M059J (cell line): ENCODE data around the gene IFT81. TPM values are rescaled to one million over a fixed set of nuclear protein-coding genes. Genes with fewer than 3 reads are reported as not detected.
"Not testable (repeated sequence)": the region's sequence is repeated elsewhere in the genome, so short reads cannot be mapped to it uniquely, and the experiment has no call there.

Experiments used
- DNase-seq: peaks from one replicate; pipeline ENCODE4 v3.0.0-alpha.2; 2012; ENCODE audit warnings: low read depth
- total RNA-seq: library from RNA; depleted of rRNA; stranded (reverse); fragments of >200 nt; shearing (Covaris generic); gene quantifications from 2 replicates; pipeline ENCODE4 v1.2.3, GENCODE V29; 2014

IFT81 gene
- total RNA-seq, 1 experiment from 2014 or later: 15.9 TPM

DNA sequence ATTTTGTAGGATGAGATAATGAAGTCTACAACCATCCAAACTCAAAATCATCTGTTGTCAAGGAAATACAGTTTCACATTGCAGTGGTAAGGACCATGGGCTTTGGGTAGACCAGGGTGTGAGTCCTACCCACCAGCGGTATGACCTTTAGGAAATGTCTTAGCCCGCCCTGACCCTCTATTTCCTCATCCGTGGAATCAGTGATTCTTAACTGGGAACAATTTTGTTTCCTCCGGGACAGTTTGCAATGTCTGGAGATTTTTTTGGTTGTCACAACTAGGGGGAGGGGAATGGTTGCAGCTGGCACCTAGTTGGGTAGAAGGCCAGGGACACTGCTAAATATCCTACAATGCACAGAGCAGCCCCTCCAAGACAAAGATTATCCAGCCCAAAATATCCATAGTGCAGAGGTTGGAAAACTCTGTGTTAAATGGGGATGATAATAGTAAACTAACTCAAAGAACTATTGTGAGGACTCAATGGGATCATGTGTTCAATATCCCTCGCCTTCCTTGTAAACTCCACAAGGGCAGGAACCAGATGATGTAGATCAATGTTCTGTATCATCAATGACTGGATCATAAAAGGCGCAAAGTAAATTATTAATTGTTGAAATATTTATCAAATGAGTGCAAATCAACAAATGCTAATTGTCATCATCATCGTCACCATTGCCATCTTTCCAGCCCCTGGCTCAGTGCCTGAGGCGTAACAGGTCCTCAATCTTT is 15.7 kb upstream of the IFT81 start:
- DNase-seq: no peak

DNA sequence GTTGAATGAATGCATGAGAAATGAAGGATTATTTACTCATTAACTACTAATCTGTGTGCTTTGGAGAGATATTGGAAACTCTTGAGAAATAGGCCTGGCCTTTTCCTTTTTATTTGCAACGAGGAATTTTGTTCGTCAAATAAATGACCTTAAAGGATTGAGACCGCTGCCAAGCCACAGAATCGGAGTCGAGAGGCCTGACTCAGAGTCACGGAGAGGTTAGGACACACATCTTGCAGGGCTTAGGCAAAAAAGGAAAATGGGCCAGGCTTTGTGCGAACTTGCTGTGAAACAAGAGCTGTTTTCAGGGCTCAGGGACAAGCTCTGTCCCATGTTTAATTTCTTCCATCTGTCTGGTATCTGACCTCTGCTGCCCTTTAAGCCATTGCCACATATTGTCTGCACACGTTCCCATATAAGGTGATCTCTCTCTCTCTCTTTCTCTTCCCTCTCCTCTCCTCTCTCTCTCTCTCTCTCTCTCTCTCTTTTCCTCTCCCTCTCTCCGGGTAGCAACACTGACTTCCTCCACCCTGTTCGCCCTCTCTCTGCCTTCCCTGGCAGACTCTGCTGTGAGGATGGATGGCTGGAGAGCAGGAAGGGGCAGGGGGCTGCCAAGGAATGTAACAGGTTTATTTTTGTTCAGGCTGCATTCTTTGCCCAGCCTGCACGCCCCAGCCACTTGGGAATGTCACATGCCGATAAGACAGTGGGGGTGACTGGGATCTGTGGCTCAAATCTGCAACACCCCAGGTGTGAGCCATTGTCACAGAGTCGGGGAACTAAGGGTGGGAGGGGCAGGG is 14.9 kb upstream of the IFT81 start:
- peak; percentile 97 for DNase-seq

DNA sequence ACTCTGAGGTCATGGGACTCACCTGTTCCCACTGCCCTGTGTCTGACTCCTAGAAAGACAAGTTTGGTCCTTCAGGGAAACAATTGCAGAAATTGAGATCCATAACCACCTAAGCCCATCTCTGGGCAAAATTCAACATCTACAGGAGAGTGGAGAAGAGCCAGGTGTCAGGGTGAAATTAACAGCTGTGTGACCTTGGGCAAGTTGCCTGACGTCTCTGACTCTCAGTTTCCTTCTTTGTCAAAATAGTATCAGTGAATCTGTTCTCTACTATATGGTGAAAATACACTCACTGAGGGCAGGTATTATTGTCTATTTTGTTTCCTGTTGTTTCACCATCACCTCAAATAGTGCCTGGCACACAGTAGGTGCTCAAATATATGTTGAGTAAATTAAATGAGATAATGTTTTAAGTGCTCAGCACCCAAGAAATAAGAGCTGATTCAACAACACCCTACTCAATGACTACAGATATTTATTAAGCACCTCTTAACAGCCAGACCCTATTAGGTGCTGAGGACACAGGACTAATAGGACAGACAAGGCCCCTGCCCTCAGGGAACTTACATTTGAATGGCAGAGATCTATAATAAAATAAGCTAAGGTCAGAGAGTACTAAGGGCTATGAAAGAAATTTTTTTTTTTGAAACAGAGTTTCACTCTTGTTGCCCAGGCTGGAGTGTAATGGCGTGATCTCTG is 14.2 kb upstream of the IFT81 start:
- DNase-seq: no peak

DNA sequence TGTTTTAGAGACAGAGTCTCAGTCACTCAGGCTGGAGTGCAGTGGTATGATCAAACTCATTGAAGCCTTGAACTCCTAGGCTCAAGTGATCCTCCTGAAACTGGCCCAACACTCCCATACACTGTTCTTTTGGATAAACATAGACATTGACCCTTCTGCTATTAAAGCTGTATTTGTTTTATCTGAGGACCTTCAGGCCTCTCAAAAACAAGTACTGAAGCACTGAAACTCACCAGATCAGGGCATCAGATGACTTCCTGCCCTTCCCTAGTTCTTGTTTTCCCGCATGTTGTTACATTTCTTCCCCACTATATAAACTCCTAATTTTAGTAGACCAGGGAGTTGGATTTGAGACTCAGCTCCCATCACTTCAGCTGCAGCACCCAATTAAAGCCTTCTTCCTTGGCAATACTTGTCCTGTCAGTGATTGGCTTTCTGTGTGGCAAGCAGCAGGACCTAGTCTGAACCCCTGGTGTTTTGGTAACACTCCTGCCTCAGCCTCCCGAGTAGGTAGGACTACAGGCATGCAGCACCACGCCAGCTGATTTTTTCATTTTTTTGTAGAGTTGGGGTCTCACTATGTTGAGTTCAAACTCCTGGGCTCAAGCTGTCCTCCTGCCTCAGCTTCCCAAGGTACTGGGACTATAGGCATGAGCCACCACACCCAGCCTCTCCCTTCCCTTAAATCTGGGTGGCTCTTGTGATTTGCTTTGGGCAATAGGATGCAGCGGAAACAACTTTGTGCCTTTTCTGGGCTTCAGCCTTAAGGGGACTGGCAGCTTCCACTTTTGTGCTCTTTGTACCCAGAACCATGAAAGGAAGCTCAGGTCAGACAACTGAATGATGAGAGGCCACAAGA is 12.5 kb upstream of the IFT81 start:
- DNase-seq: no peak

DNA sequence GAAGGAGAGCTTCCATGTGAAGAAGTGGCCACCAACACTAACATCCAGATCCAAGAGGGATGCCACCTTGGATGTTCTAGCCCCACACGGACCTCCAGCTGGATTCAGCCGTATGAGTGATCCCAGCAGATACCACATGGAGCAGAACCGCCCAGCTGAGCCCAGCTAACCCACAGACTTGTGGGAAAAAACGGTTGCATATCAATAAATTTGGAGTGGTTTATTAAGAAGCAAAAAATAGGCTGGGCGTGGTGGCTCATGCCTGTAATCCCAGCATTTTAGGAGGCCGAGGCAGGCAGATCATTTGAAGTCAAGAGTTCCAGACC is 11.9 kb upstream of the IFT81 start:
- DNase-seq: no peak

DNA sequence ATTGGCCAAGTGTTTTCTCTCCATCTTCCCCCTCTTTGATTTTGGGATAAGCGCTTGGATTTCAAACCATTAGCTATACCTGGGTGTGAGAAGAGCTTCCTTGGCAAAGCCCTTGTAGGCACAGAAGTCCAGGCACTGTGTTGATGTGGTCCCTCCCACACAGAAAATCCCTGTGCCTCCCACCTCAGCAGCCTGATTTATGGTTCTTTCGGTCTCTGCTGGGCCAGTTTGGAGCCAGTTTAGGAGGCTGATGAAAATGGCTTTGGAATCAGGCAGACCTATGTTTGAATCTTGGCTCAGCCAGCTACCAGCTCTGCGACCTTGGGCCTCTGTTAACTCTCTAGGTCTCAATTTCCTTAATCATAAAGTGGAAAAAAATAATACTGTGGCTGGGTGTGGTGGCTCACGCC is 9.6 kb upstream of the IFT81 start:
- DNase-seq: no peak

DNA sequence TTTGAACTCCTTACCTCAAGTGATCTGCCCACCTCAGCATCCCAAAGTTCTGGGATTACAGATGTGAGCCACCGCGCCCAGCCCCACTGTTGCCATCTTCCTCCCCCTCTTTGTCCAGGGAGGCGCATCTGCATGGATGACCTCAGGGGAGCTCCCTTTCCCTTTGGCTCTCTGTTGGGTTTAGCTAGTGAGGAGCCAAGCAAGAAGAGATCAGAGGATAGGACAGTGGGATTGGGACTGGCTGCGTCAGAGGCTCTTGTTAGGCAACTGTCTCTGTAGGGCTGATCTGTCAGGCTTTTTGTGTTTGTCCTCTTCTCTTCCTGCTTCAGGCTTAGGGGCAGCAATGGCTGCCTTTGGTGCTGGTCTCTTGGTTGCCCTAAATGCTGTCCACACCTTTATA is 8.5 kb upstream of the IFT81 start:
- no peak for DNase-seq

DNA sequence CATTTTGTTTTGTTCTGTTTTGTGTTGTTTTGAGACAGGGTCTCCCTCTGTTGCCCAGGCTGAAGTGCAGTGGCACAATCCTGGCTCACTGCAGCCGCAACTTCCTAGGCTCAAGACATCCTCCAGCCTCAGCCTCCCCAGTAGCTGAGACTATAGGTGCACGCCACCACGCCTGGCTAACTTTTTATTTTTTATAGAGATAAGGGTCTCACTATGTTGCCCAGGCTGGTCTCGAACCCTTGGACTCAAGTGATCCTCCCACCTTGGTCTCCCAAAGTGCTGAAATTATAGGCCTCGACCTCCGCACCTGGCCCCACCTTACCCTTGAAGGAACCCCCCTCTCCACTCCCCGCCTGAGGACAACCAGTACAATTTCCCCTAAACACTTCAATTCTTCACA is 7.5 kb upstream of the IFT81 start:
- no peak for DNase-seq

DNA sequence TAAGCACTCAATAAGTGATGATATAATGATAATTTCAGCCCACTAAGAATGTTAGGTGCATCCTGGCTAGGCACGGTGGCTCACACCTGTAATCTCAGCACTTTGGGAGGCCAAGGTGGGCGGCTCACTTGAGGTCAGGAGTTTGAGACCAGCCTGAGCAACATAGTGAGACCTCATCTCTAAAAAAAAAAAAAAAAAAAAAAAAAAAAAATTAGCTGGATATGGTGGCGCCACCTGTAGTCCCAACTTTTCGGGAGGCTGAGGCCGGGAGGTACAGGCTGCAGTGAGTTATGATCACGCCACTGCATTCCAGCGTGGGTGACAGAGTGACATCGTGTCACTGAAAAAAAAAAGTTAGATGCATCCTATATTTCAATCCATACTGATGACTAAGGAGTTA is 6.9 kb upstream of the IFT81 start:
- DNase-seq: not testable (repeated sequence)

DNA sequence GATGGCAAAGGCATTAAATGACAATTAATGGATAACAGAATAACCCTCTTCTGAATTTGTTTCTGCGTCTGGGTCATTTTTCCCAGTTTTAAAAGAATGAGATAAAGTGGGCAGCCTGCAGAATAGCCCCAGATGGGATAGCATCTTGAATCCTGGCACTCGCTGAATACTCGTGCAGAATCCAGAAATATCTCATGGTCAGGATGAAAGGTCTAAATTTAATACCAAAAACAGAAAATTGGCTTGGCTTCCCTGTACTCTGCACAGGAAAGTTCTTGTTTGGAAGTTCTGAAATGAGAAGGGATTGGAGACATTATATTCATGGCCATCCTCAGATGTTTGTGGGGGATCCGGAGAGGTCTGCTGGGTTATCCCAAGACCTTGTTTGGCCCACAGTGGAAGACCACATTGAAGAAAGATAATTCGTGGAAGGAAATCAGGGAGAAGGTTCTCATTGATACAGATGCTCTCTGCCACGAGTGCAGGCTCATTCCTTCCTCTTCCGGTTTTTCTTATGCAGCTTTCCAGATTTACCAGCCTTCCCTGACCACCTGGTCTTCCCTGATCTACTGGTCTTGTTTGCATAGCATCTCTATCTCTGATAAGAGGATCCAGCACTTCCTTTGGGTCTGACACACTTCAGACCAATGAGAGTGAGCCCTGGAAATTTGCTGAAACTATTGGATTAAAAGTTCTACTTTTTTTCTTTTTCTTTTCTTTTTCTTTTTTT is 6.0 kb upstream of the IFT81 start:
- no peak for DNase-seq

DNA sequence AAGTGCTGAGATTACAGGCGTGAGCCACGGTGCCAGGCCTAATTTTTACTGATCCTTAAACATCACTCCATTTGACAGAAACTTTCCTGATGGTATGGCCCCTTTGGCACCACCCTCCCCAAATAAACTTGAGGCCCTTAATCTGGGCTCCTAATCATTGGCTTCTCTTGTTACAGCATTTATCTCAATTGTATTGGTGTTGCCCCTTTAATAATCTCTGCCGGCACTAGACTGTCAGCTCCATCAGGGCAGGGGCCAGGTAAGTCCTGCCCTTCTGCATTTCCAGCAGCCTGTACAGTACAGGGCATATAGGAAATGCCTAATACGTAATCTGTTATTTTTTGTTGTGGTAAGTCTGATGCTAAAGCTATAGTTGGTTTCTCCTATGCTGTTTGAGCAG is 1.2 kb upstream of the IFT81 start:
- no peak for DNase-seq

DNA sequence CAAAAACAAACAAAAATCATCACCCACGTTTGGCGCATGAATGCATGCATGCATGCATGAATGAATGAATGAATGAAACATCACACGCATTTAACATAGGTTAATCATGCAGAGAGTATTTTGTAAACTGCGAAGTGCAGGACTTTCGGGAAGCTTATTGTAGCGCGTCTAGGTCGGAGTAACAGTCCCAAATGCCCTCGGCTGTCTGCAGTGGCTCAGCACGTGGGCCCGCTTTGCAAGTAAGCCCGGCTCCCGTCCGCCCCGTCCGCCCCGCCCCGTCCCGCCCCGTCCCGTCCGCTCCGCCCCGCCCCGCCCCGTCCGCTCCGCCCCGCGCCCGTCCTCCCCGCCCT is 263 bp upstream of the IFT81 start:
- DNase-seq: no peak

DNA sequence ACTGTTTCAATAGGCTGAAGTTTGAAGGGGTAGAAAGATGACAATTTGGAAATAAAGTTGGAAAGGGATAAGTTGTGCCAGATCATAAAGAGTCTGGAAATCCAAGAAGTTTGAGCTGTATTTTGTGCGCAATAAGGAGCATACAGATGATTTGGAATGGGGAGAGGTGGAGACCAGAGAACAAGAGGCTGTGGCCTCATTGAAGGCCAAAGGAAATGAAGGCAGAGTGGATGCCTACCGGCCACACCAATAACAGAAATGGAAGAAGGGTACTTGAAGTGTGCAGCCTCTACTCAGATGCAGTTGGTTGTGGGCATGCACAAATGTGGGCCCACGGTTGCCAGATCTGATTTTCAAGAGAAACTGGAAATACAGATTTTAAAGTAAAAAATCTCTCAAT is 2.4 kb downstream of the IFT81 start:
- no peak for DNase-seq

DNA sequence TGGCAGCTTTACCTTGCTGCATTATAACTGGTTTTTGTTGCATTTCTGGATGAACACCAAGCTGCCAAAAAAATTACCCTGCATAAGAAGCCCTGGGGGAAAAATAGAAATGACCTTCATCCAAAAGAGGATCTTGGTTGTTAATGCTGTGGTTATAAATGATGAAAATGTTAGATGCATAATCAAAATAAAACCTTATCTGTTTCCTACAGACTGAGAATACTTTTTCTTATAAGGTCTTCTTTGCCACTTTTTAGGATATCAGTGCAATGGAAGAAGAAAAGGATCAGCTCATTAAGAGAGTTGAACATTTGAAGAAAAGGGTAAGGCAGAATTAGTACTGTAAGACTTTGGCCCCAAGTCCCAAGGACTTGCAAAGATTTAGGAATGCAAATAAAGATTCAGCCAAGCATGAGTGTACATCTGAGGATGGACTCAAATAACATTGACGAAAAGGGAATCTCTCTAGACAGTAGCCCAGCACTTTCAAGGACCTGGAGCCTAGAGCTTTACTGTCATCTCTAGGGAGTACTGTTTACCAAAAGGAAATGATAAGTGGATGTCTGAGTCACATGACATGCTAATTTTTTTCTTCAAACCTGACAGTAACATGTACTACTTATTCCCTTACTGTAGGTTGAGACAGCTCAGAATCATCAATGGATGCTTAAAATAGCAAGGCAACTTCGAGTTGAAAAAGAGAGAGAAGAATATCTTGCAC is 10.7 kb downstream of the IFT81 start:
- DNase-seq: no peak

DNA sequence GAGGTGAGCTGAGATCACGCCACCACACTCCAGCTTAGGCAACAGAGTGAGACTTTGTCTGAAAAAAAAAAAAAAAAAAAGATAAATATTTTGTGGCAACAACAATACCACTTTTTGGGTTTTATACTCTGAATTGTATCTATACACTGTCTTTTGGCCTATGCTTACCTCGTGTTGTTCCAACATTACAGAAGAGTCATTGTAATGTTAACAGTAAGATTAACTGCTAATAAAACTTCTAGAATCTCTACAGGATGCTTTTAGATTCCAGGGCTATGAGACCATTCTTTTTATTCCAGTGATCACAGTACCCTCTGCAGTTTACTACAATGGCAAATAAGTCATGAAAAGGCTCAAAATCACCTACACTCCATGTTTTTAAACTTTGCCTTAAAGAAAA is 11.6 kb downstream of the IFT81 start:
- no peak for DNase-seq

DNA sequence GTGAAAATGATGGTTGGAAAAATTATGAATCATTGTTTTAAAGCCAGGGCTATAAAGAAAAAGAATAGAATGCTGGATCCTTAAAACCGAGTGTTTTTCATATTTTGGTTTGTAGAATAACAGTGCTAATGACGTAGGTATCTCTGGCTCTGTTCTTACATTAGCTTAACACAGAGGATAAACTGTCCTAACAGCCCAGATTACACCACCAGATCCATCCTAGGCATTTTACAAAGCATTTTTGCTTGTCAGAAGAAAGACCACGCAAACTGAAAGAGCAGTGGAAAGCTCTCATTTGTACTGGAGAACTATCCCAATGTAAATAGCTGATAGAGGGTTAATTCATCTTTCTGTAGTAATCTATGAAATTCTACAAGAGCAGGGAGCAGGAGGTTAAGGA is 13.6 kb downstream of the IFT81 start:
- DNase-seq: no peak

DNA sequence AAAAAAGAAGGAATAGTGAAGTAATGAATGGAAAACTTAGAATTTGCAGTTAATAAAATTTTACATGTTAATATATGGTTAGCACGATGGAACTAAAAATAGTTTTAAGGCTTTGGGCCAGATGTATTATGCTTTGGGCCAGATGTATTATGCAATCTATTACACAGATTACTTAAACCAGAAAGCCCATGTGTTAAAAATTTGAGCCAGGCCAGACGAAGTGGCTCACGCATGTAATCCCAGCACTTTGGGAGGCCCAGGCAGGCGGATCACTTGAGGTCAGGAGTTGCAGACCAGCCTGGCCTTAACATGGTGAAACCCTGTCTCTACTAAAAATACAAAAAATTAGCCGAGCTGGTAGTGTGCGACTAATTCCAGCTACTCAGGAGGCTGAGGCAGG is 17.2 kb downstream of the IFT81 start:
- DNase-seq: no peak

DNA sequence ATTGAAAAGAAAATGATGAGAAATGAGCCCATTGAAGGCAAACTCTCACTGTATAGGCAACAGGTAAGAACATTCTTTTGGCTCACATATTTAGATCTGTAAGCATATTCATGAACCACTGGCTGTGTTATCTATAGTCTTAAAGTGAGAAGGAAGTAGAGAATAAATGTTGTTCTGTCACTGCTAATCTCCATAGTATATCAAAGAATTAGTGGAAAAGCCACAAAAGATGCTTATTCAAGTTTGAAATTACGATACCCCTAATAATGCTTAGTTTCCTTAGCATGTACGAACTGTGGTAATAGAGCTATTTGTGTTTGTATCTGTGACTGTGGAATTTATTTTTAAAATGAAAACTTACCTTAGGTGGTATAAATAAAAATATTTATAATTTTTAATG is 22.8 kb downstream of the IFT81 start:
- no peak for DNase-seq

DNA sequence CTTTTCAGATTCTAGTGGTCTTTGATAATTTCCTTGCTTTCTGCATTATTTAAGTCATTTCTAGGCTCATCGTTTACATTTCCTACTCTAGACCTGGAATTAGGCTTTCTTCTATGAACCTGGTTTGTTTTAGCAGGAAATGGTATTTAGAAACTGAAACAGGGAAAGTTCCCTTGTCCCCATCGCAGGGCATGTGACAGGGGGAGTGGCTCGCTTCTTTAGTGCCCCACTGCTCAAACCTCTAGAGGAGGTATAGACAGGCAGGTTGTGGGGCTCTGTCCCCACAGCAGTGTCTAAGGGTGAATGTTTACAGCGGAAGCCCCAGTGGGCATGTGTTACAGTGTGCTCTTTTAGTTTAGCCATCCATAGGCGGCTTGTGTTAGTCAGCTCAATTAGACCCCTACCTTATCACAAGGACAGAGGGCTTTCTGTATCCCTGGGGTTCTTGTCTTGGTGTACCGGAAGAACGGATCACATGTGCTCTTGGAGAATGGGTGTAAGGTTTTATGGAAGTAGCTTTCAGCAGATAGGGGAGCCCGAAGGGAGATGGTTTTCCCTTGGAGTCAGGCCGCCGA is 25.0 kb downstream of the IFT81 start:
- DNase-seq: no peak

DNA sequence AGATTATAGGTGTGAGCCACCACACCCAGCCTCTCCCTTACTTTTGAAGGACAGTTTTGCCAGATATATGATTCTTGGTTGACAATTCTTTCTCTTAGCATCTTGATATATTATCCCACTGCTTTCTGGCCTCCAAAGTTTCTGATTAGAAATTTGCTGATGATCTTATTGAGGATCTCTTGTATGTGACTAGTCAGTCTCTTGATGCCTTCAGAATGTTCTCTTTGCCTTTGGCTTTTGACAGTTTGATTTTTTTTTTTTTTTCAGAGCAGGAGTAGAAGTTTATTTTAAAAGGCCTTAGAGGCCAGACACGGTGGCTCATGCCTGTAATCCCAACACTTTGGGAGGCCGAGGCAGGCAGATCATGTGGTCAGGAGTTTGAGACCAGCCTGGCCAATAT is 32.6 kb downstream of the IFT81 start:
- no peak for DNase-seq
